ENCODE measurements around the gene NOP16. TPM values are rescaled to one million over a fixed set of nuclear protein-coding genes. Genes with fewer than 3 reads are reported as not detected.

The NOP16 gene
- total RNA-seq, 1 experiment from 2014 or later = 31.5 TPM

DNA sequence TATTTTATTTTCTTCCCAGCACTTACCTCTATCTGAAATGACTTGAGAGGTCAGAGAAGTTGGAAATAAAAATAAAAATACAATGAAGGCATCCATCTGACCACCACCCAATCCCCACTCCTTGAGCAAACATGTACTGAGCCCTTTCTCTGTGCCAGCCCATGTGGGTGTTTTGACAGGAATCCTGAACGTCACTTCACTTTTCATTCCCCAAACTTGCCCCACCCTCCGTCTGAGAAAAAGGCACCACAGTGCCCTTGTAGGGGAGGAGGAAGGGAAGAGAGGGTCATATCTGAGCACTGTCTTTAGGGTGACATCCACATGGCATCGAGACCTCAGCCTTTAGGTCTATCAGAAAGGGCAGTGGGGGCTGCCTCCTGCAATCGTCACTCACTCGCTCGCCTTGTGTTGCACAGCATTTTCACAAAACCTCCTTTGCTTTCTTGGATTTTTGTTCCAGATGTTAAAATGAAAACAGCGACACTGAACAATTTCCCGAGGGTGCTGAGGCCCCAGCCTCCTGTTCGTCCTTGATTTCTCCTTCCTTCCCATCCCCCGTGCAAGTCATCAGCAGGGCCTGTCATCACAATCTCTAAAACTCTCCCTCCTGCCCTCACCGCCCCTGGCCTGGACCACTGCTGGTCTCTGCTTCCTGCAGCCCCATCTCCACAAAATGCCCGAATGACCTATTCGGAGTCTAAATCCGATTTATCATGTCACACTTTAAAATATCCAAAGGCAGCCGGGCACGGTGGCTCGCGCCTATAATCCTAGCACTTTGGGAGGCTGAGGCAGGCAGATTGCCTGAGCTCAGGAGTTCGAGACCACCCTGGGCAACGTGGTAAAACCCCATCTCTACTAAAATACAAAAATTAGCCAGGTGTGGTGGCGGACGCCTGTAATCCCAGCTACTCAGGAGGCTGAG lies 13.1 kb upstream of the NOP16 start:
- no peak overlapping the region for H3K4me3 ChIP-seq
- CTCF ChIA-PET = interaction anchor here (1.1 kb wide), 1 partner anchor 9 kb away, joined by 5 read pairs; no protein-coding TSS in a partner anchor

DNA sequence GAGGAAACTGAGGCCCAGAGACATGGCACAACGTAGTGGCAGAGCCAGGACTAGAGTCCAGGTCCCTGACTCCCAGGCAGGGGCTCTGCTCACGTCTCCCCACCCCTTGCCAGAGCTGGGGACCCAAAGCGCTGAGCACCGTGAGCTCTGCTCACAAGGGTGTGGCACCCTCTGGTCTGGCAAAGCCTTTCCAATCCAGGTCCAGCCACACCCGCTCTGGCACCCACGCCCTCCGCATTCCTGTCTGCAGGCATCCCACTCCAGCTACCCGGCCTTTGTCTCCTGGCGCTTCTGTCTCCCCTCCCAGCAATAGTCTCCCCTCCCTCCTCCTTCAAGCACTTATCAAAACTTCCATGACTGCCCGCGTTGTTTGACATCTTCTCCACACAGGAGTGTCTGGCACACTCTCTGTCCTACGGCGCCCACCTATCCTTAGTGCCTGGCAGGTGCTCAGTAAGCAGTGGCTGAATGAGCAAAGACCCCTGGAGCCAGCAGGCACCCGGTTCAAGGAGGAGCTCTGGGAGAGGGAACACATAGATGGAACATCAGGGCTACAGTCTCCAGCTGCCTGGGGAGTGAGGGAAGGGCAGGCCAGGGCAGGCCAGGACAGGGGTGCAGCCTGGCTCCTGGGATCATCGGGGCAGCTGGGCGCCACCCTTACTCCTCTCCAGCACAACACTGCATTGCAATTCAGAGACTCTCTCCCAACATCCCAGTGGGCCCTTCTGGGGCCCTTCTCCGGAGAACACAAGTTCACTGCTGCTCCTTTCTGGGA lies 12.2 kb upstream of the NOP16 start:
- H3F3A ChIP-seq (ENCODE audit: insufficient read depth, low read depth) = peaks cover 5% of the 10 kb centered on the region; the same call in 1 of the 2 replicates
- intact Hi-C loops (cut with micrococcal nuclease; ENCODE audit: unreplicated experiment) = no loop called here
- no peak for TF ChIP-seq EZH2 (IDR thresholded peaks at IDR 0.05; ENCODE audit: low read depth)
- TF ChIP-seq, protein P1, sequence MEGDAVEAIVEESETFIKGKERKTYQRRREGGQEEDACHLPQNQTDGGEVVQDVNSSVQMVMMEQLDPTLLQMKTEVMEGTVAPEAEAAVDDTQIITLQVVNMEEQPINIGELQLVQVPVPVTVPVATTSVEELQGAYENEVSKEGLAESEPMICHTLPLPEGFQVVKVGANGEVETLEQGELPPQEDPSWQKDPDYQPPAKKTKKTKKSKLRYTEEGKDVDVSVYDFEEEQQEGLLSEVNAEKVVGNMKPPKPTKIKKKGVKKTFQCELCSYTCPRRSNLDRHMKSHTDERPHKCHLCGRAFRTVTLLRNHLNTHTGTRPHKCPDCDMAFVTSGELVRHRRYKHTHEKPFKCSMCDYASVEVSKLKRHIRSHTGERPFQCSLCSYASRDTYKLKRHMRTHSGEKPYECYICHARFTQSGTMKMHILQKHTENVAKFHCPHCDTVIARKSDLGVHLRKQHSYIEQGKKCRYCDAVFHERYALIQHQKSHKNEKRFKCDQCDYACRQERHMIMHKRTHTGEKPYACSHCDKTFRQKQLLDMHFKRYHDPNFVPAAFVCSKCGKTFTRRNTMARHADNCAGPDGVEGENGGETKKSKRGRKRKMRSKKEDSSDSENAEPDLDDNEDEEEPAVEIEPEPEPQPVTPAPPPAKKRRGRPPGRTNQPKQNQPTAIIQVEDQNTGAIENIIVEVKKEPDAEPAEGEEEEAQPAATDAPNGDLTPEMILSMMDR (conservative IDR thresholded peaks at IDR 0.05) = no peak
- ChIA-PET POLR2A (ENCODE audit: unreplicated experiment) (no interaction called here), CTCF (interaction anchor here (1.1 kb wide), 1 partner anchor 10 kb away, joined by 5 read pairs; no protein-coding TSS in a partner anchor)
- 0 out of 2 replicates have a peak, but pooled peaks cover 3% of the 10 kb centered on the region for H3K79me2 ChIP-seq (ENCODE audit: low read depth)
- H4K20me1 ChIP-seq (ENCODE audit: insufficient read depth) = peaks cover 8% of the 10 kb centered on the region; the same call in 1 of the 2 replicates
- DNase-seq = peak; percentile 29 to 62
- no peak overlapping the region for H2AFZ ChIP-seq
- H3K9me3 ChIP-seq (ENCODE audit: insufficient read depth, low read depth) = no peaks in the 10 kb centered on the region
- H3K4me3 ChIP-seq = no peak overlapping the region
- 0 out of 2 replicates have a peak, but pooled peaks cover 8% of the 10 kb centered on the region for H3K4me1 ChIP-seq (replicated peaks; ENCODE audit: insufficient read depth)
- H3K27ac ChIP-seq = no peak overlapping the region
- H3K36me3 ChIP-seq (ENCODE audit: low read depth) = no peaks in the 10 kb centered on the region
- H3K4me2 ChIP-seq = no peak overlapping the region
- no peaks in the 10 kb centered on the region for H3K9me2 ChIP-seq (ENCODE audit: insufficient read depth)
- no peaks in the 10 kb centered on the region for H3K27me3 ChIP-seq (ENCODE audit: insufficient read depth, low read depth)
- BruUV-seq (replicated peaks) = no TSS peak

More for the DNA sequence above, 13.1 kb upstream of the NOP16 start:
- DNase-seq = peak in 1 of 2 experiments; percentile 31
- H2AFZ ChIP-seq = no peak overlapping the region
- no peak overlapping the region for H3K27ac ChIP-seq
- no peaks in the 10 kb centered on the region for H3K9me3 ChIP-seq (ENCODE audit: insufficient read depth, low read depth)
- 0 out of 2 replicates have a peak, but pooled peaks cover 8% of the 10 kb centered on the region for H3K4me1 ChIP-seq (replicated peaks; ENCODE audit: insufficient read depth)
- peaks cover 8% of the 10 kb centered on the region; the same call in 1 of the 2 replicates for H4K20me1 ChIP-seq (ENCODE audit: insufficient read depth)
- intact Hi-C loops (cut with micrococcal nuclease; ENCODE audit: unreplicated experiment) = no loop called here
- H3K4me2 ChIP-seq = no peak overlapping the region
- H3K27me3 ChIP-seq (ENCODE audit: insufficient read depth, low read depth) = no peaks in the 10 kb centered on the region
- TF ChIP-seq, protein P1 (conservative IDR thresholded peaks at IDR 0.05) = no peak
- no peak for TF ChIP-seq EZH2 (IDR thresholded peaks at IDR 0.05; ENCODE audit: low read depth)
- POLR2A ChIA-PET (ENCODE audit: unreplicated experiment) = no interaction called here
- H3F3A ChIP-seq (ENCODE audit: insufficient read depth, low read depth) = peaks cover 5% of the 10 kb centered on the region; the same call in 1 of the 2 replicates
- 0 out of 2 replicates have a peak, but pooled peaks cover 3% of the 10 kb centered on the region for H3K79me2 ChIP-seq (ENCODE audit: low read depth)
- no peaks in the 10 kb centered on the region for H3K9me2 ChIP-seq (ENCODE audit: insufficient read depth)
- no peaks in the 10 kb centered on the region for H3K36me3 ChIP-seq (ENCODE audit: low read depth)
- no TSS peak for BruUV-seq (replicated peaks)

DNA sequence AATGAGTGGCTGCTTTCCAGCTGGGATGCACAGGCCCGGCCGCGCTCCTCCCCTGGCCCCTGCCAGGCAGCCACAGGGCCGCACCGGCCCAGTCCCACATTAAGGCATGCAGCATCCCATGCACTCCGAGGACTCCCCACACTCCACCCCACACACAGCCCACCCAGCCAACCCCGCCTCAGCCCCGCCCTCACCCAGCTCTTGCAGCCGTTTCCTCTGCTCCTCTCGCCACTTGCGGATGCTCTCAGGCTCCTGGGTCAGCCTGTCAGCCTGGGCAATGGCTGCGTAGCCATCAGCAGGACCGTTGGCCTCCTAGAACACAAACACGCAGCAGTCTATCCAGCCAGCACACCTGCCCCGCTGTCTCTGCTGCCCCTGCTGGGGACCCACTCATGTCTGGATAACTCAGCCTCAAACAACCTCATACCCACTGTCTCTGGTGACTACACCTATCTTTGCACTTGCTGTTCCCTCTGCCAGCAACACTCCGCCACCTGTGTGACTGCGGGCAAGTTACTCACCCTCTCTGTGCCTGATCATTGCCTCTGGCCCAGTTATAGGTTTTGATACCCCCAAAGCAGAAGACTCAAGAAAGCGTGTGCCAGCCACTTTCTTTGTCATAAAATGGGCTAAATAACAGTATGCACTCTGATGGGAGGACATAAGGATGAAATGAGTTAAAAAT lies 9.5 kb upstream of the NOP16 start:
- no TSS peak for BruUV-seq (replicated peaks)
- ChIA-PET POLR2A (ENCODE audit: unreplicated experiment) (no interaction called here), CTCF (no interaction called here)
- no peaks in the 10 kb centered on the region for H3K27me3 ChIP-seq (ENCODE audit: insufficient read depth, low read depth)
- H3F3A ChIP-seq (ENCODE audit: insufficient read depth, low read depth) = peaks cover 5% of the 10 kb centered on the region; the same call in 1 of the 2 replicates
- H2AFZ ChIP-seq = no peak overlapping the region
- H3K4me3 ChIP-seq = no peak overlapping the region
- H3K36me3 ChIP-seq (ENCODE audit: low read depth) = no peaks in the 10 kb centered on the region
- peaks cover 3% of the 10 kb centered on the region; the same call in 1 of the 2 replicates for H4K20me1 ChIP-seq (ENCODE audit: insufficient read depth)
- TF ChIP-seq EZH2 (IDR thresholded peaks at IDR 0.05; ENCODE audit: low read depth) = no peak
- TF ChIP-seq, protein P1 (conservative IDR thresholded peaks at IDR 0.05) = no peak
- H3K9me2 ChIP-seq (ENCODE audit: insufficient read depth) = no peaks in the 10 kb centered on the region
- no peak overlapping the region for H3K27ac ChIP-seq
- intact Hi-C loops (cut with micrococcal nuclease; ENCODE audit: unreplicated experiment) = no loop called here
- H3K4me1 ChIP-seq (replicated peaks; ENCODE audit: insufficient read depth) = no peaks in the 10 kb centered on the region
- no peak overlapping the region for H3K4me2 ChIP-seq
- no peaks in the 10 kb centered on the region for H3K9me3 ChIP-seq (ENCODE audit: insufficient read depth, low read depth)
- H3K79me2 ChIP-seq (ENCODE audit: low read depth) = no peaks in the 10 kb centered on the region
- no peak for DNase-seq
